LoVo (cell line): ENCODE results near the gene FAM222B.
A peak's percentile ranks its signal among the peaks of the same experiment; 100 is the strongest.
"Not testable (repeated sequence)": the region's sequence is repeated elsewhere in the genome, so short reads cannot be mapped to it uniquely, and the experiment has no call there.

Experiments
- DNase-seq: peaks from one replicate; pipeline ENCODE4 v3.0.0-alpha.2; 2016; ENCODE audit warnings: low spot score

Gene FAM222B

GRCh38 chr17:28839221-28839620 is 3.4 kb downstream of the FAM222B start:
- DNase-seq: no peak

- DNase-seq: not testable (repeated sequence)
These were observed 6.0 kb downstream of the FAM222B start for GRCh38 chr17:28836541-28836940.

- no peak for DNase-seq
These were observed 8.2 kb downstream of the FAM222B start for GRCh38 chr17:28834420-28834819.

- DNase-seq: no peak
These were observed 14.1 kb downstream of the FAM222B start for GRCh38 chr17:28828294-28829040.

- DNase-seq: no peak
These were observed 14.9 kb downstream of the FAM222B start for GRCh38 chr17:28827672-28828071.

GRCh38 chr17:28819582-28819981 is 23.0 kb downstream of the FAM222B start:
- DNase-seq: no peak

- DNase-seq: no peak
These were observed 23.8 kb downstream of the FAM222B start for GRCh38 chr17:28818819-28819221.

- DNase-seq: no peak
These were observed 26.1 kb downstream of the FAM222B start for GRCh38 chr17:28816540-28816939.

- no peak for DNase-seq
These were observed 29.7 kb downstream of the FAM222B start for GRCh38 chr17:28812748-28813377.

- DNase-seq: peak; percentile 97
These were observed 30.4 kb downstream of the FAM222B start for GRCh38 chr17:28812091-28812747.

- DNase-seq: peak; percentile 51
These were observed 30.9 kb downstream of the FAM222B start for GRCh38 chr17:28811651-28812090.

GRCh38 chr17:28810437-28810836 is 32.2 kb downstream of the FAM222B start:
- DNase-seq: no peak

GRCh38 chr17:28807925-28808634 is 34.5 kb downstream of the FAM222B start:
- DNase-seq: peak; percentile 55

- no peak for DNase-seq
These were observed 46.5 kb downstream of the FAM222B start for GRCh38 chr17:28796062-28796461.

- DNase-seq: not testable (repeated sequence)
These were observed 47.6 kb downstream of the FAM222B start for GRCh38 chr17:28794846-28795441.

GRCh38 chr17:28792877-28793661 is 49.5 kb downstream of the FAM222B start:
- no peak for DNase-seq

- no peak for DNase-seq
These were observed 54.5 kb downstream of the FAM222B start for GRCh38 chr17:28788100-28788499.

GRCh38 chr17:28783161-28783560 is 59.4 kb downstream of the FAM222B start:
- no peak for DNase-seq

- DNase-seq: not testable (repeated sequence)
These were observed 63.0 kb downstream of the FAM222B start for GRCh38 chr17:28779601-28780000.

GRCh38 chr17:28777178-28777577 is 65.4 kb downstream of the FAM222B start:
- DNase-seq: no peak

- DNase-seq: no peak
These were observed 68.4 kb downstream of the FAM222B start for GRCh38 chr17:28774206-28774605.
